K562 (cell line): ENCODE data around the gene MICOS13.

Experiments
- ARHGAP35 ChIP-seq: fragments of 450-650 bp; IDR thresholded peaks from 2 replicates; pipeline ENCODE4 v1.6.1; 2018; ENCODE audit not compliant: partially characterized antibody
- BRF1 ChIP-seq: IDR thresholded peaks from 3 replicates; pipeline ENCODE4 v1.6.1; 2011; ENCODE audit warnings: borderline replicate concordance, mild to moderate bottlenecking; ENCODE audit not compliant: insufficient read length; ENCODE audit errors: extremely low read depth
- ESRRA ChIP-seq: fragments of 450-650 bp; IDR thresholded peaks from 2 replicates; pipeline ENCODE4 v1.6.1; 2014; ENCODE audit warnings: low read depth, mild to moderate bottlenecking, moderate library complexity, borderline replicate concordance
- ETS2 ChIP-seq: IDR thresholded peaks from 2 replicates; pipeline ENCODE4 v1.6.1; 2016; ENCODE audit warnings: borderline replicate concordance, missing genetic modification characterization, mild to moderate bottlenecking, moderate library complexity, missing compliant biosample characterization; ENCODE audit not compliant: poor library complexity, severe bottlenecking
- MEF2A ChIP-seq: IDR thresholded peaks from 2 replicates; pipeline ENCODE4 v1.6.1; 2011; ENCODE audit warnings: low read depth, mild to moderate bottlenecking, low read length, moderate library complexity; ENCODE audit not compliant: control insufficient read depth
- NCOR1 ChIP-seq: fragments of 450-650 bp; IDR thresholded peaks from 2 replicates; pipeline ENCODE4 v1.6.1; 2016; ENCODE audit warnings: mild to moderate bottlenecking, moderate library complexity
- PPARD ChIP-seq: fragments of 250-450 bp; sonication (Bioruptor Pico); IDR thresholded peaks from 2 replicates; pipeline ENCODE4 v1.8.0; 2022; ENCODE audit warnings: inconsistent platforms, mild to moderate bottlenecking, moderate library complexity
- TAF1 ChIP-seq: IDR thresholded peaks from 2 replicates; pipeline ENCODE4 v1.6.1; 2011; ENCODE audit warnings: mild to moderate bottlenecking, low read length, moderate library complexity; ENCODE audit not compliant: insufficient read depth, control insufficient read depth, severe bottlenecking; ENCODE audit errors: extremely low read depth
- TF ChIP-seq, protein P1 (sequence below), 3 experiments: IDR thresholded peaks in 2 of 3; conservative IDR thresholded peaks in 1 of 3; 2 replicates each; pipeline ENCODE4 v1.5.1; 2011 to 2012; ENCODE audit warnings: low read length in 3 of 3, mild to moderate bottlenecking in 3 of 3, control low read depth in 2 of 3, improper control_type of control experiment in 1 of 3, inconsistent platforms in 1 of 3, low read depth in 1 of 3, mixed read lengths in 1 of 3, moderate library complexity in 1 of 3; ENCODE audit not compliant: insufficient read depth in 2 of 3
- TF ChIP-seq, protein P2 (sequence below): sonication (generic); formaldehyde crosslinking; IDR thresholded peaks from 2 replicates; pipeline ENCODE4 v1.8.0; 2022; ENCODE audit warnings: mild to moderate bottlenecking, missing genetic modification reagents

GRCh38 chr19:5641171-5641570 lies 39.1 kb downstream of the MICOS13 start:
- TF ChIP-seq ETS2 (tag) (no peak), NCOR1 (no peak), ESRRA (no peak), MEF2A (no peak), TAF1 (no peak), ARHGAP35 (no peak), BRF1 (no peak), PPARD (CRISPR knock-in tag) (no peak)
- TF ChIP-seq, protein P1, sequence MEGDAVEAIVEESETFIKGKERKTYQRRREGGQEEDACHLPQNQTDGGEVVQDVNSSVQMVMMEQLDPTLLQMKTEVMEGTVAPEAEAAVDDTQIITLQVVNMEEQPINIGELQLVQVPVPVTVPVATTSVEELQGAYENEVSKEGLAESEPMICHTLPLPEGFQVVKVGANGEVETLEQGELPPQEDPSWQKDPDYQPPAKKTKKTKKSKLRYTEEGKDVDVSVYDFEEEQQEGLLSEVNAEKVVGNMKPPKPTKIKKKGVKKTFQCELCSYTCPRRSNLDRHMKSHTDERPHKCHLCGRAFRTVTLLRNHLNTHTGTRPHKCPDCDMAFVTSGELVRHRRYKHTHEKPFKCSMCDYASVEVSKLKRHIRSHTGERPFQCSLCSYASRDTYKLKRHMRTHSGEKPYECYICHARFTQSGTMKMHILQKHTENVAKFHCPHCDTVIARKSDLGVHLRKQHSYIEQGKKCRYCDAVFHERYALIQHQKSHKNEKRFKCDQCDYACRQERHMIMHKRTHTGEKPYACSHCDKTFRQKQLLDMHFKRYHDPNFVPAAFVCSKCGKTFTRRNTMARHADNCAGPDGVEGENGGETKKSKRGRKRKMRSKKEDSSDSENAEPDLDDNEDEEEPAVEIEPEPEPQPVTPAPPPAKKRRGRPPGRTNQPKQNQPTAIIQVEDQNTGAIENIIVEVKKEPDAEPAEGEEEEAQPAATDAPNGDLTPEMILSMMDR (IDR thresholded peaks at IDR 0.05 in 2 of 3, conservative IDR thresholded peaks at IDR 0.05 in 1 of 3; ENCODE audit: insufficient read depth in 2 of 3, low read depth in 1 of 3, low read length in 3 of 3) = no peak
- TF ChIP-seq, protein P2, sequence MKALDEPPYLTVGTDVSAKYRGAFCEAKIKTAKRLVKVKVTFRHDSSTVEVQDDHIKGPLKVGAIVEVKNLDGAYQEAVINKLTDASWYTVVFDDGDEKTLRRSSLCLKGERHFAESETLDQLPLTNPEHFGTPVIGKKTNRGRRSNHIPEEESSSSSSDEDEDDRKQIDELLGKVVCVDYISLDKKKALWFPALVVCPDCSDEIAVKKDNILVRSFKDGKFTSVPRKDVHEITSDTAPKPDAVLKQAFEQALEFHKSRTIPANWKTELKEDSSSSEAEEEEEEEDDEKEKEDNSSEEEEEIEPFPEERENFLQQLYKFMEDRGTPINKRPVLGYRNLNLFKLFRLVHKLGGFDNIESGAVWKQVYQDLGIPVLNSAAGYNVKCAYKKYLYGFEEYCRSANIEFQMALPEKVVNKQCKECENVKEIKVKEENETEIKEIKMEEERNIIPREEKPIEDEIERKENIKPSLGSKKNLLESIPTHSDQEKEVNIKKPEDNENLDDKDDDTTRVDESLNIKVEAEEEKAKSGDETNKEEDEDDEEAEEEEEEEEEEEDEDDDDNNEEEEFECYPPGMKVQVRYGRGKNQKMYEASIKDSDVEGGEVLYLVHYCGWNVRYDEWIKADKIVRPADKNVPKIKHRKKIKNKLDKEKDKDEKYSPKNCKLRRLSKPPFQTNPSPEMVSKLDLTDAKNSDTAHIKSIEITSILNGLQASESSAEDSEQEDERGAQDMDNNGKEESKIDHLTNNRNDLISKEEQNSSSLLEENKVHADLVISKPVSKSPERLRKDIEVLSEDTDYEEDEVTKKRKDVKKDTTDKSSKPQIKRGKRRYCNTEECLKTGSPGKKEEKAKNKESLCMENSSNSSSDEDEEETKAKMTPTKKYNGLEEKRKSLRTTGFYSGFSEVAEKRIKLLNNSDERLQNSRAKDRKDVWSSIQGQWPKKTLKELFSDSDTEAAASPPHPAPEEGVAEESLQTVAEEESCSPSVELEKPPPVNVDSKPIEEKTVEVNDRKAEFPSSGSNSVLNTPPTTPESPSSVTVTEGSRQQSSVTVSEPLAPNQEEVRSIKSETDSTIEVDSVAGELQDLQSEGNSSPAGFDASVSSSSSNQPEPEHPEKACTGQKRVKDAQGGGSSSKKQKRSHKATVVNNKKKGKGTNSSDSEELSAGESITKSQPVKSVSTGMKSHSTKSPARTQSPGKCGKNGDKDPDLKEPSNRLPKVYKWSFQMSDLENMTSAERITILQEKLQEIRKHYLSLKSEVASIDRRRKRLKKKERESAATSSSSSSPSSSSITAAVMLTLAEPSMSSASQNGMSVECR (CRISPR knock-in tag) = no peak
